ENCODE data around the gene TMEM35B. TPM values are rescaled to one million over a fixed set of nuclear protein-coding genes. Genes with fewer than 3 reads are reported as not detected.

TMEM35B gene
- total and polyA plus RNA-seq, 9 of the 15 experiments (the other 6 are each of a cell fraction or from before 2014, with no cell fraction given) = 11.4 to 142 (median 21.4) TPM

- H2AFZ ChIP-seq (ENCODE audit: low read depth, low read length) = peak overlapping the region; percentile 99
Observed at GRCh38 chr1:35030338-35030737, 45.2 kb upstream of the TMEM35B start.

More at GRCh38 chr1:35030338-35030737, 45.2 kb upstream of the TMEM35B start:
- intact Hi-C loops (cut with micrococcal nuclease) = loop anchor here (5.0 to 10.0 kb wide), 2 partner anchors 107 to 154 kb away; no protein-coding TSS in a partner anchor
- Histone ChIP-seq H3K9me1 (ENCODE audit: control insufficient read depth, insufficient read depth, low read length) (no peaks in the 10 kb centered on the region), H3K4me2 (ENCODE audit: insufficient read depth, low read length) (peak overlapping the region; percentile 93), H3K27me3 (ENCODE audit: control insufficient read depth in 2 of 2, insufficient read depth in 2 of 2, low read length in 2 of 2) (no peaks in the 10 kb centered on the region), H3K9me3 (replicated peaks; ENCODE audit: control insufficient read depth, insufficient read depth, low read depth, low read length) (peaks cover 15% of the 10 kb centered on the region), H3K36me3 (ENCODE audit: control insufficient read depth, insufficient read depth, low read length) (peaks cover 21% of the 10 kb centered on the region), H3K9ac (ENCODE audit: insufficient read depth in 1 of 2, low read depth in 2 of 2, low read length in 2 of 2) (peak overlapping the region; percentile 81 to 89), H4K20me1 (replicated peaks; ENCODE audit: control insufficient read depth, insufficient read depth, low read length) (no peaks in the 10 kb centered on the region), H3K4me1 (replicated peaks in 1 of 2; ENCODE audit: control insufficient read depth in 2 of 2, insufficient read depth in 2 of 2, low read length in 2 of 2) (peaks cover 0 to 7% of the 10 kb centered on the region in 2 experiments; a peak in 3 of 5 replicates), H3K27ac (ENCODE audit: extremely low read depth, low read depth, low read length) (peak overlapping the region; percentile 88), H3K4me3 (peak overlapping the region; percentile 61), H3K79me2 (ENCODE audit: control insufficient read depth, insufficient read depth, low read length) (peaks cover 26% of the 10 kb centered on the region)
- DNase-seq (ENCODE audit: extremely low read depth in 1 of 4, low spot score in 3 of 4) (peak in 1 of 4 experiments; percentile 24), ATAC-seq (peak; percentile 33; the same call in 2 of the 3 replicates), FAIRE-seq (no peak)
- ChIA-PET CTCF (ENCODE audit: low intra/inter-chr PET ratio) (no interaction called here), POLR2A (interaction anchor here (0.5 to 3.2 kb wide), 13 partner anchors 10 to 162 kb away, joined by 3 to 15 read pairs (median 5); partner anchors contain the start of genes SFPQ and TMEM35B)
- 19% methylated on average over 5 of the region's 5 CpGs for WGBS (ENCODE audit: insufficient coverage, low coverage, missing lambda C conversion rate)
- BruUV-seq (replicated peaks) = no TSS peak
- in situ Hi-C loops (cut with MboI) = no loop called here
- TF ChIP-seq FOXP1 (CRISPR knock-in tag; IDR thresholded peaks at IDR 0.05) = no peak
- TF ChIP-seq MBD2 (IDR thresholded peaks at IDR 0.05; ENCODE audit: borderline replicate concordance, low read depth) = no peak
- no peak for TF ChIP-seq POLR2H (tag; IDR thresholded peaks at IDR 0.05; ENCODE audit: low read depth)
- no peak for TF ChIP-seq RB1 (IDR thresholded peaks at IDR 0.05; ENCODE audit: low read depth)
- TF ChIP-seq RNF219 (CRISPR knock-in tag; IDR thresholded peaks at IDR 0.05) = no peak
- no peak for TF ChIP-seq PHF21A (IDR thresholded peaks at IDR 0.05; ENCODE audit: borderline replicate concordance, low read depth)
- no peak for TF ChIP-seq CBFA2T3 (IDR thresholded peaks at IDR 0.05)
- TF ChIP-seq HDAC1 (IDR thresholded peaks at IDR 0.05) = no peak
- no peak for TF ChIP-seq KDM2B (CRISPR knock-in tag; IDR thresholded peaks at IDR 0.05)
- no peak for TF ChIP-seq NCOA2 (IDR thresholded peaks at IDR 0.05; ENCODE audit: partially characterized antibody in 2 of 2)
- TF ChIP-seq HDAC8 (tag; IDR thresholded peaks at IDR 0.05) = no peak
- no peak for TF ChIP-seq ZNF583 (CRISPR knock-in tag; IDR thresholded peaks at IDR 0.05)
- TF ChIP-seq MECOM (CRISPR knock-in tag; IDR thresholded peaks at IDR 0.05) = no peak
- TF ChIP-seq HMG20B (CRISPR knock-in tag; IDR thresholded peaks at IDR 0.05) = no peak
- TF ChIP-seq ZNF398 (CRISPR knock-in tag; IDR thresholded peaks at IDR 0.05) = no peak
- TF ChIP-seq EP400 (IDR thresholded peaks at IDR 0.05) = no peak
- TF ChIP-seq YY1 (IDR thresholded peaks at IDR 0.05; ENCODE audit: borderline replicate concordance in 1 of 3, control insufficient read depth in 1 of 3, extremely low read depth in 1 of 3, insufficient read depth in 3 of 3, insufficient read length in 1 of 3, insufficient replicate concordance in 2 of 3, low read depth in 1 of 3, low read length in 2 of 3) = no peak
